H54 (cell line): Measurements from ENCODE around the gene HJV.
"Not testable (repeated sequence)": the region's sequence is repeated elsewhere in the genome, so short reads cannot be mapped to it uniquely, and the experiment has no call there.

Experiments used
- DNase-seq: peaks from one replicate; pipeline ENCODE4 v3.0.0; 2011; ENCODE audit warnings: low spot score, mixed read lengths; ENCODE audit not compliant: insufficient read length
- FAIRE-seq: peaks from 3 replicates; lab custom pipeline; 2011; peaks lifted over from hg19 to GRCh38; lab: Jason Lieb, UNC
- POLR2A ChIP-seq: IDR thresholded peaks from 2 replicates; pipeline ENCODE4 v1.6.1; 2011; ENCODE audit warnings: low read depth, mild to moderate bottlenecking, low read length

The HJV gene

DNA sequence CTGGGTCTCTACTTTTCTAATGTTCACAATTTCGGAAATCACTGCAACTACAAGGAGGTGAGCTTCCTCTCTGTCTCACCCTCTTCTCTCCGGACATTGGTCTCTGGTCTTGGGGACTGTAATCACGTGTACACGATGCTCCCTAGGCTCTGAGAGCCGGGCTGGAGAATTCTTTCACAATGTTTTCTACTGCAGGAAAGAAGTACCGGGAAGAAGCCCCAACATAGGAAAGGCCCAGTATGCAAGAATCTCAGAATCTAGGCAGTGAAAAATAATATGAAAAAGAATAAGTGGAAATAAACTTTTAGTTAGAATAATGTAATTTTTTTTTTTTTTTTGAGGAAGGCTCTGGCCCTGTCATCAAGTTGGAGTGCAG, 13.5 kb upstream of the HJV start:
- TF ChIP-seq POLR2A = no peak
- DNase-seq (no peak), FAIRE-seq (no peak)

DNA sequence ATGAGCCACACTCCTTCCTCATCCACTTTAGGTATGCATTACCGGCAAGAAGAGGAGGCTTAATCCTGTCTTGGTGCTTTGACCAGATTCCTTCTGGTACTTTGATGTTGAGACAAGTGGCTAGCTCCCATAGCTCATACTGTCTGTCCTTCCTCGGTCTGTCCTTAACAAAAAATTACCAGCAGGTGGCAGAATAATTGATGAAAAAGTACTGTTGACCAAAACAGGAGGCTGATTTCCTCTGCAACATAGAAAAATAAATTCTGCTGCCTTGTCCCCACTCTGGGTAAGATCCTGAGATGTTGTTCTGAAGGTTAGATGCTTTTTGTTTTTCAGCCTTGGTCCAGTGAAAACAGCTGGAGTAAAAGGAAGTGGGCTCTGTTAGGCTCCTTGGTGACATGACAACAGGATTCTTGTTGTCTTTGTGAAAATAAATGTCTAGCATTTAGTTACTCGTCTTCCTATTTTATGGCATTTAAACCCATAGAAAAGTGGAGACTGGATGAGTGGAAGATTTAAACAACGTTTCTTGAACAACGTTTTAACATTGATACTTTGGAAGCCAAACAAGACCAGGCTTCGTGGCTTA, 11.2 kb upstream of the HJV start:
- no peak for TF ChIP-seq POLR2A
- DNase-seq (no peak), FAIRE-seq (no peak)

DNA sequence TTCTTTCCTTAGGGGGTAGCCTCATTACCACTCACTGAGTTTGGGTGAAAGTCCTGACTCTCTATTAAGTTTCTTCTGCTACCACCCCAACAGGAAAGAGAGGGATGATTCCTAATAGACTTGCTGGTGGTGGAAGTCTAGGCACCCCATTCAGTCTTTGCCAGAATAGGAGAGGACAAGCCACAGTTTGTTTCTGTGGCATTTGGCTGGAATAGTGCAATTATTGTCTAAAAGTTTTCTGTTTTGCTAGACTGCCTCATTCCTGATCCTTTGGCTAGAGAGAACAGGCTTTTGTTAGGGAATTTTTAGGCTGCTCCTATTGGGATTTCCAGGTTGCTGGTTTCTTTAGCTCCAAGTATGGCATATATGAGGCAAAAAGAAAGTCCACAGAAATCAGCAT, 9.9 kb upstream of the HJV start:
- TF ChIP-seq POLR2A = no peak
- no peak for FAIRE-seq
- DNase-seq = no peak

DNA sequence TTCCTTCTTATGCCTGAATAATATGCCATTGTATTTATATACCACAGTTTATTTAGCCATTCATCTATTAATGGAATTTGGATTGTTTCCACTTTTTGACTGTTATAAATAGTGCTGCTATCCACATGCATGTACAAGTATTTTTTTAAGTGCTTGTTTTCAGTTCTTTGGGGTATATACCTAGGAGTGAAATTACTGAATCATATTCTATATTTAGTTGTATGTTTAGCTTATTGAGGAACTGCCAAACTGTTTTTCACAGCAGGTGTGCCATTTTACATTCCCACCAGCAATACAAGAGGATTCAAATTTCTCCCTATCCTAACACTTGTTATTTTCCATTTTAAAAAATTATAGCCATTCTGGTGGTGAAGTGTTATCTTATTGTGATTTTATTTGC, 7.6 kb upstream of the HJV start:
- DNase-seq = no peak
- no peak for TF ChIP-seq POLR2A
- FAIRE-seq = no peak

DNA sequence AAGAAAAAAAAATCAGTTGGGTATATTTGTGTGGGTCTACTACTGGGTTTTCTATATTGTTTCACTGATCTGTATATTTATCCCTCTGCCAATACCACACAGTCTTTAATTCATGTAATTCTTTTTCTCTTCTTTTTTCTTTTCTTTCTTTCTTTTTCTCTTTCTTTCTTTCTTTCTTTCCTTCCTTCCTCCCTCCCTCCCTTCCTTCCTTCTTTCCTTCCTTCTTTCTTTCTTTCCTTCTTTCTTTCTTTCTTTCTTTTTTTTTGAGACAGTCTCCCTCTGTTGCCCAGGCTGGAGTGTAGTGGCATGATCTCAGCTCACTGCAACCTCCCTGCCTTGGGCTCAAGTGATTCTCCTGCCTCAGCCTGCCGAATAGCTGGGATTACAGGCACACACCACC, 5.1 kb upstream of the HJV start:
- not testable (repeated sequence) for DNase-seq, FAIRE-seq

DNA sequence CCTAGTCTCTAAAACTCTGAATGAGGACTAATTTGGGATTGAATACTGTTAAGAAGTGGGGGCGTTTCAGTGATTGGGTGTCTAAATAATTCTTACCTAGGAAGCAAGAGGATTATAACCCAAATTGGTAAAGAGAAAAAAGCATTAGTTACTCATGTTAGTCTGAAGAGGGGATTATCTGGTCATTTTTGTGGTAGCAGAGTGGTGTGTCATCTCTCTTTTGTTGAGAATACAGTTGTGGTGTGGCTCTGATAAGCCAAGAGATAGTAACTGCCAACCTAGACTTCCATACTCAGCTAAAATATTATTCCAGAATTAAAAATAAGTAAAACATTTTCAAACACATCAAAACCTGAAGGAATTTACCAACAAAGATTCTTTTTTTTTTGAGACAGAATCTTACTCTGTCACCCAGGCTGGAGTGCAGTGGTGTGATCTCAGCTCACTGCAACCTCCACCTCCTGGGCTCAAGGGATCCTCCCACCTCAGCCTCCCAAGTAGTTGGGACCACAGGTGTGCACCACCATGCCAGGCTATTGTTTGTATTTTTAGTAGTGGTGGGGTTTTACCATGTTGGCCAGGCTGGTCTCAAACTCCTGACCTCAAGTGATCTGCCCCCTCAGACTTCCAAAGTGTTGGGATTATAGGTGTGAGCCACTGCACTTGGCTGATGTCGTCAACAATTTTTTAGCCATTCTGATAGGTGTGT, 4.4 kb upstream of the HJV start:
- DNase-seq, FAIRE-seq: not testable (repeated sequence)

DNA sequence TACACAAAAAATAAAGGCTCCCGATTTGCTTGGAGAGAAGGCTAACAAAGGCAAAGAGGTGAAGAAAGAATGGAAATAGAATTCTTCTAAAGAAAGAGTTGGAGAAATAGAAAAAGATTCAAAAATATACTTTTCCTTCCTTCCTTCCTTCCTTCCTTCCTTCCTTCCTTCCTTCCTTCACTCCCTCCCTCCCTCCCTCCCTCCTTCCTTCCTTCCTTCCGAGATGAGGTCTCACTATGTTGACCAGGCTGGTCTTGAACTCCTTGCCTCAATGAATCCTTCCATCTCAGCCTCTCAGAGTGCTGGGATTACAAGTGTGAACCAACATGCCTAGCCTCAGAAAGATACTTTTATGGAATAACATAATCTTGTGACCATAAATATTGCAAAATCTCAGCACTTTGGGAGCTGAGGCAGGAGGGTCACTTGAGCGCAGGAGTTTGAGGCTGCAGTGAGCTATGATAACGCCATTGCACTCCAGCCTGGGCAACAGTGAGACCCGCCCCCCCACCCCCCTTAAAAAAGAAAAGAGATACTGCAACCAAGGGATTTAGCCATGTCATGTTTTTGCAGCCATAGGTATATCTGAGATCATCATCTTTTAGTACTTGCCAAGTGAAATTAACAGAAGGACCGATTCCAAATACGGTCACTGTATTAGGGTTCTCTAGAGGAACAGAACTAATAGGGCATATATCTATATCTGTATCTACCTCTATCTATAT, 1.0 kb upstream of the HJV start:
- no peak for DNase-seq
- no peak for TF ChIP-seq POLR2A
- FAIRE-seq = no peak

DNA sequence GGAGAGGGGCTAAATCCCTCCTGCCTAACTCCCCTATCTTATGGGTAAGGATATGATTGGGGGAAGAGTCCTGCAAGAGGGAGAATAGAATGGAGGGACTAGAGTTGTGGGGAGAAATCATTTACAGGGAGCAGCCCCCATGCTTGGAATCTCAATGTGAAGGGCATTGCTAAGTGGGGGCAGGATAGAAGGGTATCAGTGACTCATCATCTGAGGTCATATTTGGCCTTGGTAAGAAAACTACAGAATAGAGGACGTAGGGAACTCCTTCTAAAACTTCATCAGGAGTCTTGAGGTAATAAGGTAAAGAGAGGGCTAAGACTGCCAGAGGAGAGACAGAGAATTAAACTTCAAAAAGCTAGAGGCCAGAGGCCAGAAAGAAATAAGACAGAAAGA, 487 bp downstream of the HJV start:
- no peak for DNase-seq
- TF ChIP-seq POLR2A = no peak
- FAIRE-seq = no peak

DNA sequence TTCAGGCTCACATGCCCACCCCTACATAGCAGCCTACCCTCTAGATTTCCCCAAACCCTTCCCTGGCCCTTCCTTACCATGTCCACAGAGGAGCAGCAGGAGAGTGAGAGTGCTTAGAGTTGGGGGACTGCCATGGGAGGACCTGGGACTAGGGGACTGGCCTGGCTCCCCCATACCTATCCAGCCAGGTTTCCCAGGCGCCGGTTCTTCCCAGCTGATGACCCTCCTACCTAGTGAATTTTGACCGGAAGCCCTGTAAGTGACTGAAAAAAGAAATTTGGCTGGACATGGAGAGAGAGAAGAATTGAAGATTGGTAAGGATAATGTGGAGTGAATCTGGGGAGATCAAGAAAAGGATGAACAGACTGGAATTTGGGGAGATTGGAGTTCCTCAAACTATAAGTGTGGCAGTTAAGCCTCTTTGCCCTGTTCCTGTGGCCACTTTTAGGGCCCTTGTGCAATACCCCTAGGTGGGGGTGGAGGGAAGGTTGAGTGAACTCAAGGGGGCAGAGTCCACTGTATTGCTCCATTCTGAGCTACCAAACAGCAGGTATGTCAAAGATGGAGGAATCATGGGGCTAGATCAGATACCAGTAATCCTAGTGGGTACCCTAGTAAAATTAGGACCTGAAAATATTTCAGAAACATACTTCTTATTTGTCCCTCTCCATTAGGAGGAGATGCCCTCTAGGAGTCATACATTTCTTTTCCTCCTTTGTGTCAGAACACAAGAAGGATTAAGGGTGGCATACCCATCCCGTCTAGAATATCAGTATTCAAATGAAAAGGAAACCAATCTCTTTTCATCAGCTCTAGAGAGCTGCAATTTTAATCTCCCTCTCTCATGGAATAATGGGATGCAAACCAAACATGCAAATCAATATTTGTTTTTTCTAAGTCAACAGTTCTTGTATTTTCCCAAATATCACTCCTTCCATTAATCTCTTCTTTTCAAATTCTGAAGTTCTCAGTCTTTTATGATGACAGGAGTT, 1.2 kb downstream of the HJV start:
- TF ChIP-seq POLR2A = no peak
- DNase-seq = no peak
- FAIRE-seq = no peak

DNA sequence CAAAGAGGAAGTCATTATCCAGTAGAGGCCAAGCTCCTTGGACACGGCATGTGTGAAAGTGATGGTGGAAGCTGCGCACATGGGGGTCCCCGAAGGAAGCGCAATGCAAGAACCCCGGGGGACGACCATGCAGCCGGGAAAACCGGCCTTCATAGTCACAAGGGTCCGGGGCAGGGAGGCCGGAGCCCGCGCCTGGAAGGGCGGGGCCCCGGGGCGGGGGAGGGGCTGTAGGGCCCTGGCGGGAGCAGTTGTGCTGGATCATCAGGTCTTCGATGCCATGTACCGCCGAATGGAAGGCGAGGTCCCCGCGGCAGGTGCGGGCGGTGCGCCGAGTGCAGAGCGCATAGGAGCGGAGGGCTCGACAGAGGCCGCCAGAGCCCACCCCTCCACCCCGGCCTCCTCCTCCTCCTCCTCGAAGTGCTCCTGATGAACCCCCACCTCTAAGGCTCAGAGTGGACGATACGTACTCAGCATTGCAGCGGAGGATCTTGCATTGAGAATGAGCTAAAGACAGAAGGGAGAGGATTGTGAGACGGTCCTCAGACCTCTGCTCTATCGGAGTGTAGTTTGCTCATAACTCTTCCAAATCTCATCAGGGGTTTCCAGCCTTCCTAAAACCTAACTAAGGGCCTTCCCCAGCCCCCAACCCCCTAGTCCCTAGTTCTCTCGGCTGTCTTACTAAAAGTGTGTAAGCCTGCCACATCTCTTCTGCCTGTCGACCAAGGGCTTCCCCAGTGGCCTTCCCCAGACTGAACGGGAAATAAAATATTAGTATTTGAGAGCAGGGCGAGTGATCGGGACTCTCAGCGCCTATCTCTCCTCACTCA, 2.1 kb downstream of the HJV start:
- no peak for FAIRE-seq

DNA sequence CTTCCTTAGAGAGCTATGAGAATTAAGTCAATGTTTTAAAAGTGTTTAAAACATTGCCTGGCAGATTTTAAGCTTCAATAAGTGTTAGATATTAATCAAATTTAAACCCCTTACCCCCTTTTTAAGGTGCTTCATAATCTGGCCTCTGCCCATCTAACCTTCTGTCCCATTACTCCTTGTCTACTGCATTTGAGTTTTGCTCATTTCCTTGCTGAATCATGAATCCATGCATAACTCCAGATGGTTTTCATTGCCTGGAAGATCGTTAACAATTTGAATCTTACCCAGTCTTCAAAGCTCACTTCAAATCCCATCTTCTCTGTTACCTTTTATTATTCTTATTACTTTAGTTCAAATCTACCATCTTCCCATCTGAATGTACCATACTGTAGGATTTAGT, 4.6 kb downstream of the HJV start:
- FAIRE-seq (no peak), DNase-seq (no peak)
- no peak for TF ChIP-seq POLR2A

More for the DNA sequence above, 2.1 kb downstream of the HJV start:
- no peak for TF ChIP-seq POLR2A
- no peak for DNase-seq

DNA sequence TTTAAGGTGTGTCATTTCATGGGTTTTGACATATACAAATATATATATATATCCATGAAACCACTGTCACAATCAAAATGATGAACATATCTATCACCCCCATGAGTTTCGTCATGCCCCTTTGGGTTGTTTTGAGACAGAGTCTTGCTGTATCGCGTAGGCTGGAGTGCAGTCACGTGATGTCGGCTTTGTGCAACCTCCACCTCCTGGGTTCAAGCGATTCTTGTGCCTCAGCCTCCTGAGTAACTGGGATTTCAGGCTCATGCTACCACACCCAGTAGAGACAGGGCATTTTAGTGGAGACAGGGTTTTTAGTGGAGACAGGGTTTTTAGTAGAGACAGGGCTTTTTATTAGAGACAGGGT, 8.0 kb downstream of the HJV start:
- no peak for FAIRE-seq
- no peak for TF ChIP-seq POLR2A

More for the DNA sequence above, 8.0 kb downstream of the HJV start:
- no peak for DNase-seq
